GM18909 (cell line): ENCODE measurements around the gene ZNF182.

Experiments
- ATAC-seq: cut with Tn5 transposase; IDR thresholded peaks from one replicate; pipeline ENCODE4 v1.9.1; 2021; ENCODE audit warnings: mild to moderate bottlenecking; ENCODE audit not compliant: unreplicated experiment, poor library complexity

Gene ZNF182

DNA sequence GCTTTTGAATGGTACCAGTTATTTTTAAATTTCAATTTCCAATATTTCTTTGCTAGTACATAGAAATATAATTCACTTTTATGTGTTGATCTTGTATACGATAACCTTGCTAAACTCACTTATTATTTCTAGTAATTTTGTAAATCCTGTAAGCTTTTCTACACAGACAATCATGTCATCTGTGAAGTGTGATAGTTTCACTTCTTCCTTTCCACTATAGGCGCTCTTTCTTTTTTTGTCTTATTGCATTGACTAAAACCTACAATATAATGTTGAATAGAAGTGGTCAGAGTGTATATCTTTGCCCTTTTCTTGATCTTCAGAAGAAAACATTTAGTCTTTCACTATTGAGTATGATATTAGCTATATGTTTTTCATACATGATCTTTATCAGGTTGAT lies 76.6 kb downstream of the ZNF182 start:
- ATAC-seq, result no peak
